H1 (cell line): Measurements from ENCODE around the gene EGF.

ENCODE experiments used
- CTCF ChIP-seq, 3 experiments: IDR thresholded peaks; 1 replicate in 2 of 3; 2 replicates in 1 of 3; pipeline versions ENCODE4 v1.5.1 to v1.6.1; 2011; ENCODE audit warnings: low read length in 3 of 3, mild to moderate bottlenecking in 3 of 3, inconsistent platforms in 2 of 3, low read depth in 1 of 3, moderate library complexity in 1 of 3; ENCODE audit not compliant: insufficient read depth in 1 of 3; ENCODE audit errors: control extremely low read depth in 1 of 3
- GABPA ChIP-seq: IDR thresholded peaks from 2 replicates; pipeline ENCODE4 v1.6.1; 2011; ENCODE audit warnings: mild to moderate bottlenecking, low read length, moderate library complexity, borderline replicate concordance; ENCODE audit not compliant: insufficient read depth
- TAF1 ChIP-seq: IDR thresholded peaks from 2 replicates; pipeline ENCODE4 v1.6.1; 2011; ENCODE audit warnings: mild to moderate bottlenecking, low read depth, low read length

DNA sequence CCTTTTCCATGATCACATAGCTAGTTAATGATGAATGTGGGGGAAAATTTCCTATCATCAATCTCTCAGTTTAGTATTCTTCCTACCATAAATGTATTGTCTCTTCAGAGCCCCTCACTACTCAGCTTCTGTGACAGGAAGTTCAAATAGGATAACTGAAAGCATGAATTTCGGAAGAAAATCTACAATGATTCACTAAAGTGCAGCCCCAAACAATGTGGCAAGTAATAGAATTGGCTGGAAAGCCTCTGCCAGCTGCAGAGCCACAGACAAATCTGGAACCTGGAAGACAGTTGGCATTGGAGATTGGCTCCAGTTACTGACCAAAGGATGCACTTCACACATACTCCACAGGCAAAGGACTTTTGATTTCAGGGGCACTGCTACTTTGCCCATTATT lies 35.2 kb downstream of the EGF start:
- no peak for TF ChIP-seq CTCF (IDR thresholded peaks at IDR 0.05; ENCODE audit: control extremely low read depth in 1 of 3, insufficient read depth in 1 of 3, low read depth in 1 of 3, low read length in 3 of 3)
- no peak for TF ChIP-seq GABPA
- no peak for TF ChIP-seq TAF1
